ENCODE measurements around the gene RPS25. TPM values are rescaled to one million over a fixed set of nuclear protein-coding genes. Genes with fewer than 3 reads are reported as not detected.
"Not testable (repeated sequence)": the region's sequence is repeated elsewhere in the genome, so short reads cannot be mapped to it uniquely, and the experiment has no call there.

RPS25 gene
- total RNA-seq, 1 donor from 2014 or later = 413 TPM

DNA sequence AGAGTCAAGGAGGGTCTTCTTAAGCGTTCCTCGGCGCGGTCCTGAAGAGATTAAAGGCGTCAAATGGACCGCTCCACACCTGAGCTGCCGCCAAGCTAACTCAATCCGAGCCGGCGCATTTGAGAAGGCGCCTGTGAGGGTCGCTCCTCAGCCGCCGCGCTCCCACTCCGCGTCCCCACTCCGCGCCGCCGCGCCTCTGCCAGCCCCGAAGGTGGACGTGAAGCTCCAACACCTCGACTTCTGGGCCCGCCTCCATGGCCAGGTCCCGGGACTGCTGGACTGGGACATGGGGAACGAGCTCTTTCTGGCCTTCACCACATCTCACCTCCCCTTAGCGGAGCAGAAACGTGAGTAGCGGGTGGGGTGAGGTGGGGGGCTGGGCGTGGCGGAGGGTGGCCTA, 46.5 kb downstream of the RPS25 start, which contains the start of gene FOXR1:
FOXR1 (plus strand) TSS at position 116 of the 400 bp plus-strand sequence; CDS start at position 287, 171 bp downstream.
- no peak for DNase-seq (ENCODE audit: low read depth in 2 of 2)

DNA sequence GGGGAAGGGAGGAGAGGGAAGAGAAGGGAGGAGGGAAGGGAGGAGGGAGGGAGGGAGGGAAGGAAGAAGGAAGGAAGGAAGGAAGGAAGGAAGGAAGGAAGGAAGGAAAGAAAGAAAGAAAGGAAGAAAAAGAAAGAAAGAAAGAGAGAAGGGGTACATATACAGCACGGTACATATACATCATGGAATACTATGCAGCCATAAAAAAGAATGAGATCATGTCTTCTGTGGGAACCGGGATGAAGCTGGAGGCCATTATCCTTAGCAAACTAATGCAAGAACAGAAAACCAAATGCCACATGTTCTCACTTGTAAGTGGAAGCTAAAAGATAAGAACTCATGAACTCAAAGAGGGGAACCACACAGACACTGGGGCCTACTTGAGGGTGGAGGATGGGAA, 48.6 kb downstream of the RPS25 start:
- not testable (repeated sequence) for DNase-seq (ENCODE audit: low read depth in 2 of 2)

Other genes with a start within 250 kb of the RPS25 start
- 71.0 and 77.4 TPM in 2 replicates for gene DDX6, start 227.2 kb downstream of the RPS25 start, total RNA-seq
- gene CXCR5, start 134.5 kb downstream of the RPS25 start, total RNA-seq = not detected in 2 replicates
- gene BCL9L, start 92.4 kb downstream of the RPS25 start, total RNA-seq = 4.6 and 5.9 TPM in 2 replicates
- gene UPK2, start 62.0 kb downstream of the RPS25 start, total RNA-seq = not detected in 2 replicates
- not detected in 2 replicates for gene FOXR1, start 46.6 kb downstream of the RPS25 start, total RNA-seq
- 4.4 and 8.5 TPM in 2 replicates for gene CENATAC, start 20.2 kb downstream of the RPS25 start, total RNA-seq
- 73.2 and 89.8 TPM in 2 replicates for gene TRAPPC4, start 423 bp upstream of the RPS25 start, total RNA-seq
- 9.9 and 10.2 TPM in 2 replicates for gene SLC37A4, start 12.5 kb upstream of the RPS25 start, total RNA-seq
- gene HYOU1, start 38.9 kb upstream of the RPS25 start, total RNA-seq = 118 and 150 TPM in 2 replicates
- 17.0 and 23.4 TPM in 2 replicates for gene VPS11, start 49.5 kb upstream of the RPS25 start, total RNA-seq
- 3.0 and 4.6 TPM in 2 replicates for gene HMBS, start 66.5 kb upstream of the RPS25 start, total RNA-seq
- 10.7 and 16.3 TPM in 2 replicates for gene DPAGT1, start 83.5 kb upstream of the RPS25 start, total RNA-seq
- 1.7 and 2.8 TPM in 2 replicates for gene C2CD2L, start 89.0 kb upstream of the RPS25 start, total RNA-seq
- gene HINFP, start 103.2 kb upstream of the RPS25 start, total RNA-seq = 9.4 and 11.7 TPM in 2 replicates
- gene ABCG4, start 130.7 kb upstream of the RPS25 start, total RNA-seq = 0.22 TPM in 1 of 2 replicates, not detected in the other
- 9.8 and 11.1 TPM in 2 replicates for gene NLRX1, start 150.4 kb upstream of the RPS25 start, total RNA-seq
- gene NHERF4, start 167.1 kb upstream of the RPS25 start, total RNA-seq = not detected in 2 replicates
- 6.2 and 7.8 TPM in 2 replicates for gene CBL, start 188.0 kb upstream of the RPS25 start, total RNA-seq

Measured in lung microvascular endothelial cell (primary cell).